HEK293T (cell line): ENCODE results near the gene EYS.
A peak's percentile ranks its signal among the peaks of the same experiment; 100 is the strongest.
"Not testable (repeated sequence)": the region's sequence is repeated elsewhere in the genome, so short reads cannot be mapped to it uniquely, and the experiment has no call there.

Source experiments
- CTCF ChIA-PET: fragments of 350-600 bp; formaldehyde crosslinking; extraction: SDS; loops from one replicate; lab custom pipeline; 2021; ENCODE audit warnings: antibody characterized with exemption, inconsistent platforms; lab: Yijun Ruan, JAX
- POLR2A ChIA-PET: fragments of 350-600 bp; formaldehyde crosslinking; extraction: SDS; loops from one replicate; lab custom pipeline; 2020; ENCODE audit warnings: antibody characterized with exemption, inconsistent platforms; lab: Yijun Ruan, JAX
- DNase-seq: peaks from one replicate; pipeline ENCODE4 v3.0.0; 2012; ENCODE audit warnings: mixed read lengths; ENCODE audit errors: extremely low spot score
- ARNT ChIP-seq: fragments of 450-650 bp; IDR thresholded peaks from 2 replicates; pipeline ENCODE4 v1.6.1; 2017; ENCODE audit warnings: mild to moderate bottlenecking
- BHLHE40 ChIP-seq: fragments of 450-650 bp; IDR thresholded peaks from 2 replicates; pipeline ENCODE4 v1.6.1; 2016; ENCODE audit warnings: mild to moderate bottlenecking, moderate library complexity, borderline replicate concordance
- CTBP1 ChIP-seq: fragments of 450-650 bp; IDR thresholded peaks from 2 replicates; pipeline ENCODE4 v1.6.1; 2016; ENCODE audit warnings: borderline replicate concordance
- ELF4 ChIP-seq: fragments of 450-650 bp; IDR thresholded peaks from 2 replicates; pipeline ENCODE4 v1.6.1; 2017; ENCODE audit warnings: antibody characterized with exemption
- FOXA1 ChIP-seq: fragments of 450-650 bp; IDR thresholded peaks from 2 replicates; pipeline ENCODE4 v1.6.1; 2016; ENCODE audit warnings: mild to moderate bottlenecking
- FOXK2 ChIP-seq: fragments of 450-650 bp; IDR thresholded peaks from 2 replicates; pipeline ENCODE4 v1.6.1; 2016; ENCODE audit warnings: mild to moderate bottlenecking
- FOXM1 ChIP-seq: fragments of 450-650 bp; IDR thresholded peaks from 2 replicates; pipeline ENCODE4 v1.6.1; 2017; ENCODE audit warnings: mild to moderate bottlenecking, borderline replicate concordance
- HDGF ChIP-seq: fragments of 450-650 bp; IDR thresholded peaks from 2 replicates; pipeline ENCODE4 v1.6.1; 2017; ENCODE audit warnings: antibody characterized with exemption, borderline replicate concordance
- L3MBTL2 ChIP-seq: fragments of 450-650 bp; conservative IDR thresholded peaks from 2 replicates; pipeline ENCODE4 v1.6.1; 2016; ENCODE audit warnings: mild to moderate bottlenecking
- LEF1 ChIP-seq: fragments of 450-650 bp; IDR thresholded peaks from 2 replicates; pipeline ENCODE4 v1.6.1; 2017; ENCODE audit warnings: mild to moderate bottlenecking, borderline replicate concordance
- NFRKB ChIP-seq: fragments of 450-650 bp; IDR thresholded peaks from 2 replicates; pipeline ENCODE4 v1.6.1; 2016; ENCODE audit warnings: mild to moderate bottlenecking, moderate library complexity
- SP1 ChIP-seq: fragments of 450-650 bp; IDR thresholded peaks from 2 replicates; pipeline ENCODE4 v1.6.1; 2017
- SUZ12 ChIP-seq: fragments of 450-650 bp; IDR thresholded peaks from 2 replicates; pipeline ENCODE4 v1.6.1; 2016; ENCODE audit warnings: mild to moderate bottlenecking
- TARDBP ChIP-seq: fragments of 450-650 bp; IDR thresholded peaks from 2 replicates; pipeline ENCODE4 v1.6.1; 2016
- ZNF384 ChIP-seq: fragments of 450-650 bp; IDR thresholded peaks from 2 replicates; pipeline ENCODE4 v1.6.1; 2016
- TF ChIP-seq, protein P1 (sequence below): fragments of 450-650 bp; IDR thresholded peaks from 2 replicates; pipeline ENCODE4 v1.6.1; 2016

EYS gene

DNA sequence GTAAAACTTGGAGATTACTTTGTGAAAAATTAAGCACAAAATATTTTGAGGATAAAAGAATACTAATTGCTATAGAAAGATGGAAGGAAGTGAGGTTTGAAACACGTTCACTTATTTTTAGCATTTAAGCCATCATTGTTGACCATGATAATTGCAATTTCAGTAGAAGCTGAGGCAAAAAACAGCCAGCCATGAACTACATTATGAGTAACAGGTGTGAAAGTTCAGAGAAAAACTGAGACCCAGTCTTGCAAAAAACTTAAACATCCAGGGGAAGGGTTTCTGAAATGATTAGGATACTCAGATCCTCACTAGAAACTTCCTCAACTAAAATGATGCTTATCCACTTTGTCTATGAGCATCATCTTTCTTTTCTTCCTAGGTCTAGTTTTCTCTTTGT is 1452.0 kb downstream of the EYS start:
- ChIA-PET POLR2A (no interaction called here), CTCF (no interaction called here)
- no peak for TF ChIP-seq CTBP1
- TF ChIP-seq, protein P1, sequence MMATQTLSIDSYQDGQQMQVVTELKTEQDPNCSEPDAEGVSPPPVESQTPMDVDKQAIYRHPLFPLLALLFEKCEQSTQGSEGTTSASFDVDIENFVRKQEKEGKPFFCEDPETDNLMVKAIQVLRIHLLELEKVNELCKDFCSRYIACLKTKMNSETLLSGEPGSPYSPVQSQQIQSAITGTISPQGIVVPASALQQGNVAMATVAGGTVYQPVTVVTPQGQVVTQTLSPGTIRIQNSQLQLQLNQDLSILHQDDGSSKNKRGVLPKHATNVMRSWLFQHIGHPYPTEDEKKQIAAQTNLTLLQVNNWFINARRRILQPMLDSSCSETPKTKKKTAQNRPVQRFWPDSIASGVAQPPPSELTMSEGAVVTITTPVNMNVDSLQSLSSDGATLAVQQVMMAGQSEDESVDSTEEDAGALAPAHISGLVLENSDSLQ, result no peak
- no peak for DNase-seq

DNA sequence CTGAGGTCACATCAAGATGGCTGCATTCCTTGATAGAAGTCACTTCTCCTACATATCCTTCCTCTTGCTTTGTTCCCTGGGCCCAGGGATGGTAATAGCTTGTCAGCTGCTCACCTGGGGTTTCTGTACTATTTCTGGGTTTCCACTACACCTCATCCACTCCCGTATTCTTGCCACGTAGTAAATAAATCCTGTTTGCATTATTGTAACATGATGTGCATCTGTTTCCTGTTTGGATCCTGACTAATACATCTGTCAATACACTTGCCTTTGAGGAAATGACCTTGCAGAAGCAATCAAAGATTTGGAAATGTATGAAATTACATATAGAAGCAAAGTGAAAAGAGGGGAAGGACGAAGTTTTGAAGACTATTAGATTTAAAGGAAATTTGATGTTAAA is 1452.5 kb downstream of the EYS start:
- ChIA-PET POLR2A (no interaction called here), CTCF (no interaction called here)
- TF ChIP-seq SP1 (no peak), CTBP1 (no peak), BHLHE40 (no peak)
- DNase-seq, result no peak

DNA sequence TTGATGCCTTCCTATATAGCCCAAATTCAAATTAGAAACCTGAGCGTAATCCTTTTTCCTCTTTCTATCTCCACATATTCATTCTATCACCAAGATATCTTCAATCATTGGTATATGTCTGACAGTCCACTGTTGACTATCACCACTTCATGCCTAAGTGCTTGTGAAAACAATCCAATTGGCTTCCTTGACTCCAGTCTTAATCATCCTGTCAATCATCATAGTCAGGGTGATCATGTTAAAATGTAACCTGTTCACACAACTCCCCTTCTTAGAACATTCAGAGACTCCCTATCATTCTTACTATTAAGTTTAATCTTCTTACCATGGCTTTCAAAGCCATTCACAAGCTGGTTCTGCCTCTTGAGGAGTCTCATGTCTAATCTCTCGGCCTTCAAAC is 1454.8 kb downstream of the EYS start:
- TF ChIP-seq, protein P1, result peak; percentile 88
- TF ChIP-seq BHLHE40, result no peak
- POLR2A ChIA-PET, result no interaction called here
- CTCF ChIA-PET, result no interaction called here
- DNase-seq, result no peak

DNA sequence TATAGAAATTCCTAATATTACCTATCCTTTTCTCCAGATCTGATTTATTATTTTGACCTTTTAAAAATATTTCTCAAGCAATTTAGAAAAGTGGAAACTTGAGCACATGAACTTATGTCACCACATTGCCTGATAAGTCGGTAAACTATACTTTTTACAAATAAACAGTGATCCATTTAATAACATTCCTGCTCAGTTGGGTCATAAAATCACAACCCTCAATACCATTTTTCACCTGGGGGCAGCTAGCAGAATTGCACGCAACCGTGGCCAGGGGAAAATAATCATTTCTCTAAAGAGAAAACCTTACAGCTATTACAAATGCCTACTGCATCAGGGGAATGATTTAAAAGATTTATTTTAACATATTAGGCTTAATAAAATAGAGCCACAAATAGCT is 1456.9 kb downstream of the EYS start:
- POLR2A ChIA-PET, result no interaction called here
- CTCF ChIA-PET, result no interaction called here
- DNase-seq, result peak; percentile 36
- TF ChIP-seq CTBP1 (peak; percentile 89), L3MBTL2 (no peak), FOXM1 (no peak), HDGF (no peak), FOXA1 (no peak), SUZ12 (no peak), ARNT (peak; percentile 99), ELF4 (no peak), ZNF384 (no peak)
- TF ChIP-seq, protein P1, result peak; percentile 66

DNA sequence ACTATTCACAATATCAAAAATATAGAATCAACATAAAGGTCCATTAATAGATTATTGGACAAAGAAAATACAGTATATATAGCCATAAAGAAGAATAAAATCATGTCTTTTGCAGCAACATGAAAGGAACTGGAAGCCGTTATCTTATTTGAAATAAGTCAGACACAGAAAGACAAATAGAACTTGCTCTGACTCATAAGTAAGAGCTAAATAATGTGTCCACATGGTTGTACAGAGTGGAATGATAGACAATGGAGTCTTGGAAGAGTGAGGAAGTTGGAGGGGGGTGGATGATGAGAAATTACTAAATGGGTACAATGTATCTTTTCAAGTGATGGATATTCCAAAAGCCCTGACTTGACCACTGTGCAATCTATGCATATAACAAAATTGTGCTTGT is 1457.9 kb downstream of the EYS start:
- ChIA-PET POLR2A (no interaction called here), CTCF (no interaction called here)
- peak; percentile 40; the same call in 1 of the 2 replicates for TF ChIP-seq ZNF384
- no peak for TF ChIP-seq L3MBTL2
- no peak for DNase-seq

DNA sequence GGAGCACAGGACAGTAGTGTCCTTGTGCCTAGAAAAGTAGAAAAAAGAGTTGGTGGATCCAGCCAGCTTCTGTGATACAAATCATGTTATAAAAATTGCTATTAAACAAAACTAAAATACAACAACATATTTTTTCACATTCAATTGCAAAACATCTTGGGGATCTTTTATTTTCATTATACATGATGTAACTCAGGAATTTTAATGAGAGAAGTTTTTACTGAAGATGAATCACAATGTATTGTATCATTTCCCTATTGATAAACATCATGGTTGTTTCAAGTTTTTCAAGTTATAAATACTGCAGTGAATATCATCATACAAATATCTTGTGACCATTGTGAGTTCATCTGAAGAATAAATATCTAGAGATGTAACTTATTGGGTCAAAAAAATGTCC is 1463.4 kb downstream of the EYS start:
- DNase-seq, result no peak
- TF ChIP-seq SUZ12 (no peak), ARNT (no peak), NFRKB (no peak), ELF4 (no peak), FOXK2 (no peak), SP1 (no peak), LEF1 (no peak), FOXM1 (no peak), HDGF (no peak), ZNF384 (no peak), FOXA1 (no peak), L3MBTL2 (no peak), CTBP1 (no peak), BHLHE40 (no peak)
- TF ChIP-seq, protein P1, result no peak
- POLR2A ChIA-PET, result no interaction called here
- CTCF ChIA-PET, result no interaction called here

DNA sequence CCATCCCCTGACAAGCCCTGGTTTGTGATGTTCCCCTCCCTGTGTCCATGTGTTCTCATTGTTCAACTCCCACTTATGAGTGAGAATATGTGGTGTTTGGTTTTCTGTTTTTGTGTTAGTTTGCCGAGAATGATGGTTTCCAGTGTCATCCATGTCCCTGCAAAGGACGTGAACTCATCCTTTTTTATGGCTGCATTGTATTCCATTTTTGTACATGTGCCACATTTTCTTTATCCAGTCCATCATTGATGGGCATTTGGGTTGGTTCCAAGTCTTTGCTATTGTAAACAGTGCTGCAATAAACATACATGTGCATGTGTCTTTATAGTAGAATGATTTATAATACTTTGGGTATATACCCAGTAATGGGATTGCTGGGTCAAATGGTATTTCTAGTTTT is 1468.1 kb downstream of the EYS start:
- CTCF ChIA-PET, DNase-seq, POLR2A ChIA-PET: not testable (repeated sequence)

DNA sequence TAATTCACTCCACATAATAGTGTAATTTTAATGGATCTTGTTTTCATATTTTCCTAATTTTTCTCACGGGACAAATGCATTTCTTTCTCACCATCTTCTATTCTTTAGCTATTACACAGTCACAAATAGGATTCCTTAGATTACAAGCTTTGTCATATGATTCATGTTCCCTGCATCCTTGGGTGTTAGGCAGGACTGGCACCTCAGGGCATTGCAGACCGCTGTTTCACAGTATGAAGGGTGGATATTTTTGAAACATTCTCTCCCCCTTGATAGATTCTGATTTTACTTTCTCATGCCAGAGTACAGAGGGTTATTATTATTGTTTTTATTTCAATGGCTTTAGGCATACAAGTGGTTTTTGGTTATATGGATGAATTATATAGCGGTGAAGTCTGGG is 1469.0 kb downstream of the EYS start:
- POLR2A ChIA-PET, result no interaction called here
- TF ChIP-seq FOXM1, result no peak
- no peak for TF ChIP-seq L3MBTL2
- TF ChIP-seq ELF4, result no peak
- no peak for TF ChIP-seq LEF1
- no peak for TF ChIP-seq HDGF
- TF ChIP-seq FOXA1, result no peak
- TF ChIP-seq NFRKB, result no peak
- TF ChIP-seq BHLHE40, result no peak
- no peak for TF ChIP-seq SP1
- TF ChIP-seq FOXK2, result no peak
- no peak for TF ChIP-seq ZNF384
- TF ChIP-seq TARDBP, result no peak
- TF ChIP-seq, protein P1, result no peak
- no peak for TF ChIP-seq CTBP1
- TF ChIP-seq SUZ12, result no peak
- TF ChIP-seq ARNT, result no peak
- CTCF ChIA-PET, result no interaction called here
- DNase-seq, result no peak
